ENCODE measurements around the gene FAR2.

The FAR2 gene

GRCh38 chr12:29200586-29200985, 51.5 kb downstream of the FAR2 start:
- Histone ChIP-seq H3K27me3 (ENCODE audit: insufficient read depth, low read length) (no peaks in the 10 kb centered on the region), H2AFZ (ENCODE audit: low read depth, low read length) (no peak overlapping the region), H3K4me1 (ENCODE audit: insufficient read depth, low read length) (no peaks in the 10 kb centered on the region), H3K9me3 (ENCODE audit: low read length) (no peaks in the 10 kb centered on the region), H3K36me3 (ENCODE audit: insufficient read depth, low read length) (no peaks in the 10 kb centered on the region), H3K4me3 (ENCODE audit: low read length) (no peak overlapping the region)

GRCh38 chr12:29201296-29201695, 52.2 kb downstream of the FAR2 start:
- no peak overlapping the region for H2AFZ ChIP-seq (ENCODE audit: low read depth, low read length)
- H3K4me3 ChIP-seq (ENCODE audit: low read length): no peak overlapping the region
- no peaks in the 10 kb centered on the region for H3K27me3 ChIP-seq (ENCODE audit: insufficient read depth, low read length)
- no peaks in the 10 kb centered on the region for H3K4me1 ChIP-seq (ENCODE audit: insufficient read depth, low read length)
- no peaks in the 10 kb centered on the region for H3K36me3 ChIP-seq (ENCODE audit: insufficient read depth, low read length)
- H3K9me3 ChIP-seq (ENCODE audit: low read length): no peaks in the 10 kb centered on the region

GRCh38 chr12:29201746-29202145, 52.7 kb downstream of the FAR2 start:
- no peaks in the 10 kb centered on the region for H3K9me3 ChIP-seq (ENCODE audit: low read length)
- H3K4me3 ChIP-seq (ENCODE audit: low read length): no peak overlapping the region
- H3K4me1 ChIP-seq (ENCODE audit: insufficient read depth, low read length): no peaks in the 10 kb centered on the region
- H2AFZ ChIP-seq (ENCODE audit: low read depth, low read length): no peak overlapping the region
- H3K27me3 ChIP-seq (ENCODE audit: insufficient read depth, low read length): no peaks in the 10 kb centered on the region
- no peaks in the 10 kb centered on the region for H3K36me3 ChIP-seq (ENCODE audit: insufficient read depth, low read length)

DNA sequence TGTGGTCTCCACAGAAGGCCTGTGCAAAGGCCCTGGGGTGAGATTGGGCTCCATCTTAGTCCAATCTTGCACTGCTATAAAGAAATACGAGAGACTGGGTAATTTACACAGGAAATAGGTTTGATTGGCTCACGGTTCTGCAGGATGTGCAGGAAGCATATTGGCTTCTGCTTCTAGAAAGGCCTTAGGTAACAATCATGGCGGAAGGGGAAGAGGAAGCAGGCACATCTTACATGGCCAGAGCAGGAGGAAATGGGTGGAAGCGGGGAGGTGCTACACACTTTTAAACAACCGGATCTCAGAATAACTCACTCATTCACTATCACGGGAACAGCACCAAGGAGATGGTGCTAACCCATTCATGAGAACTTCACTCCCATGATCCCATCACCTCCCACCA, 55.4 kb downstream of the FAR2 start:
- no peaks in the 10 kb centered on the region for H3K4me1 ChIP-seq (ENCODE audit: insufficient read depth, low read length)
- H3K4me3 ChIP-seq (ENCODE audit: low read length): no peak overlapping the region
- H3K36me3 ChIP-seq (ENCODE audit: insufficient read depth, low read length): no peaks in the 10 kb centered on the region
- H3K9me3 ChIP-seq (ENCODE audit: low read length): no peaks in the 10 kb centered on the region
- peaks cover 3% of the 10 kb centered on the region for H3K27me3 ChIP-seq (ENCODE audit: insufficient read depth, low read length)
- no peak overlapping the region for H2AFZ ChIP-seq (ENCODE audit: low read depth, low read length)

- H3K27me3 ChIP-seq (ENCODE audit: insufficient read depth, low read length): peaks cover 3% of the 10 kb centered on the region
- H3K36me3 ChIP-seq (ENCODE audit: insufficient read depth, low read length): no peaks in the 10 kb centered on the region
- H3K9me3 ChIP-seq (ENCODE audit: low read length): no peaks in the 10 kb centered on the region
- no peak overlapping the region for H3K4me3 ChIP-seq (ENCODE audit: low read length)
- no peaks in the 10 kb centered on the region for H3K4me1 ChIP-seq (ENCODE audit: insufficient read depth, low read length)
- no peak overlapping the region for H2AFZ ChIP-seq (ENCODE audit: low read depth, low read length)
These were observed 58.0 kb downstream of the FAR2 start for GRCh38 chr12:29207120-29207519.

- Histone ChIP-seq H3K36me3 (ENCODE audit: insufficient read depth, low read length) (no peaks in the 10 kb centered on the region), H3K4me3 (ENCODE audit: low read length) (no peak overlapping the region), H3K27me3 (ENCODE audit: insufficient read depth, low read length) (peaks cover 3% of the 10 kb centered on the region), H3K9me3 (ENCODE audit: low read length) (no peaks in the 10 kb centered on the region), H3K4me1 (ENCODE audit: insufficient read depth, low read length) (no peaks in the 10 kb centered on the region), H2AFZ (ENCODE audit: low read depth, low read length) (no peak overlapping the region)
These were observed 59.0 kb downstream of the FAR2 start for GRCh38 chr12:29208060-29208459.

DNA sequence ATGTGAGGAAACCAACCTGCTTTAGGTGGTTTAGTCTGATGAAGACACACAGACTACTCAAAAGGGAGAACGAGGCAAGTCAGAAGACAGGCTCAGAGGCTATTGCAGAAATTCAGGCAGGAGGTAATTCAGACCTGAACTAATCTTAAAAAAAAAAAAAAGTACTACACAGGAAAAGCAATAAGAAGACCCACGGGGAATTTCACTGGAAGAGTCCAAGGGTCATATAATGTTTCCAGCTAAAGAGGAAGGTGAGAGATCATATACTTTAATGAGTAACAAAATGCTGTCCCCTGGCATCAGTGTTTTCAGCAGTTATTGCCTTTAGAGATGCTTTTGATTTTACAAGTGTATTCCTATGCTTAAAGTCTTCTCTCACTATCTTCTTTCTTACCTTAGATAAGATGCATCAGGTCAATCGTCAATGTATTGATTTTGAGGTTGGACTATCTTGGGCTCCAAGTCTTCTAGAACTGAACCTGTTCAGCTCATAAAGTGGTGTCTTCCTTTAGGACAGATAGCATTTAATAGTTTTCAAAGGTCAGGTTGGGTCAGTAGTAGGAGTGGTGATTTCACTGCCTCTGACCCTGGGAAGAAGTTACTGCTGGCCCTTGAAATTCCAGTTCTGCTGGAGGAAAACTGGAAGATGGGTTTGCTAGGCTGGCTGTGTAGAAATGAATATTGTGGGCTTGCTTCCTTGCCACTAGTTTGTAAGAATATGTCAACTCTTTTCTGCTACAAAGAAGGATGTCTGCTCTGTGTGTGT, 60.0 kb downstream of the FAR2 start:
- H3K4me3 ChIP-seq (ENCODE audit: low read length): no peak overlapping the region
- H3K36me3 ChIP-seq (ENCODE audit: insufficient read depth, low read length): no peaks in the 10 kb centered on the region
- H3K27me3 ChIP-seq (ENCODE audit: insufficient read depth, low read length): peaks cover 3% of the 10 kb centered on the region
- H3K4me1 ChIP-seq (ENCODE audit: insufficient read depth, low read length): no peaks in the 10 kb centered on the region
- H3K9me3 ChIP-seq (ENCODE audit: low read length): no peaks in the 10 kb centered on the region
- no peak overlapping the region for H2AFZ ChIP-seq (ENCODE audit: low read depth, low read length)

DNA sequence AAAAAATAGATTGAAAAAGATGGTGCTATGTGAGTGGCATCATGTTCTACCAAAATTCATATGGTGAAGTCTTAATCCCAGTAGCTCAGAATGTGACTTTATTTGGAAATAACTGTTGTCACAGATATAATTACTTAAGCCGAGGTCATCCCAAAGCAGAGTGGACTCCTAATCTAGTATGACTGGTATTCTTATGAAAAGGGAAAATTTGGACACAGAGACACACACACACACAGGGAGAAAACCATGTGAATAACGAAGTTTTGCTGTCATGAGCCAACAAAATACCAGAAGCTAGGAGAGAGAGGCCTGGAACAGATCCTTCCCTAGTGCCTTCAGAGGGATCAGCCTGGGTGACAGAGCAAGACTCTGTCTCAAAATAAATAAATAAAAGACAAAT, 62.6 kb downstream of the FAR2 start:
- H3K27me3 ChIP-seq (ENCODE audit: insufficient read depth, low read length): peaks cover 3% of the 10 kb centered on the region

DNA sequence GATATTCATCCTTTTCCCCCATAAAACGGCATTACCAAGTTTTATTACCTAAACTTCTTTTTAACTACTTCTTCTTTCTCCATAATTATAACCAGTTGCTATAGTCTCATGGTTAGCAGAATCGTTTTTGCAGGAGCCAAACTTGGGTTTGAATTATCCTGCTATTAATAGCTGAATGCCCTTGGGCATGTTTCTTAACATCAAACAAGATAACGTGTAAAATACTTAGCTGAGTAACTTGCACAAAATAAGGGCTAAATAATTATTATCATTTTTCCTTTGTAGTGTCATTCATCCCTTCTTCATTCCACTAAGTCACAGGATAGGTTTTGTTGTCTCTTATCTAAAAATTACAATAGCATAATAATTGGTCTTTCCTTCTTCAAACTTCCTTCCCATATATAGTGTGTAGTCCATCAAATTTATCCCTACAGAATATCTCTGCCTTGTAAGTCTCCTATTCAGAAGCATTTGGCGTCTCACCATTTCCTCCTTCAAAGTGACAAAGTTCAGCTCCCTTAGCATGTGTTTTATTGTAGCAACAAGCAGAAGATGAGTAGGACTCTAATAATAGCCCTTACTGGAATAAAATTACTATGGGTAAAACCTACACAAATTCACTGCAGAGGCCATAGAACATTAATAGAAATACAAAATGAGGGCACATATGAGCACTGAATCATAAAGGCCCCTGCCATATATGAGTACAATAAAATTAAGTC, 63.8 kb downstream of the FAR2 start:
- Histone ChIP-seq H3K36me3 (ENCODE audit: insufficient read depth, low read length) (no peaks in the 10 kb centered on the region), H3K9me3 (ENCODE audit: low read length) (no peaks in the 10 kb centered on the region), H3K27me3 (ENCODE audit: insufficient read depth, low read length) (peaks cover 3% of the 10 kb centered on the region)

More for the DNA sequence above, 62.6 kb downstream of the FAR2 start:
- no peak overlapping the region for H2AFZ ChIP-seq (ENCODE audit: low read depth, low read length)
- H3K36me3 ChIP-seq (ENCODE audit: insufficient read depth, low read length): no peaks in the 10 kb centered on the region
- H3K4me3 ChIP-seq (ENCODE audit: low read length): no peak overlapping the region
- H3K9me3 ChIP-seq (ENCODE audit: low read length): no peaks in the 10 kb centered on the region
- no peaks in the 10 kb centered on the region for H3K4me1 ChIP-seq (ENCODE audit: insufficient read depth, low read length)

DNA sequence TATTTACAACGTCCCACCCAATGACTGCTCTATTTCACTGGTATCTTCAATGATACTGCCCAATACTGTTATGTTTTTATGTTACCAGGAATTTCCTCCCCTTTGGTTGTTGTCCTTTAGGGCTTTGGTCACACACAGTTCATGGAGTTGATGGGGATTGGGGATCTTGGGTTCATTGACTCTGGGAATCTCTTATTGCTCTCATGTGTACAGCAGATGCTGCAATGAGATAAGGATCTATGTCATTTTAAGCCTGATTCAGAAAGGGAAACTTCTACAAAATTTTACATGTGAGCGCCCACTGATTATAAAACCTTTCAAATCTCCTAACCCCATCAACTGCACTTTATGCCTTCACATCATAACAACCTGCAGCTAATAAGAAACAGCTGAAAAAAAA, 67.2 kb downstream of the FAR2 start:
- no peaks in the 10 kb centered on the region for H3K27me3 ChIP-seq (ENCODE audit: insufficient read depth, low read length)
- no peak overlapping the region for H3K4me3 ChIP-seq (ENCODE audit: low read length)
- H2AFZ ChIP-seq (ENCODE audit: low read depth, low read length): no peak overlapping the region
- H3K9me3 ChIP-seq (ENCODE audit: low read length): no peaks in the 10 kb centered on the region
- no peaks in the 10 kb centered on the region for H3K4me1 ChIP-seq (ENCODE audit: insufficient read depth, low read length)
- H3K36me3 ChIP-seq (ENCODE audit: insufficient read depth, low read length): no peaks in the 10 kb centered on the region

More for the DNA sequence above, 63.8 kb downstream of the FAR2 start:
- Histone ChIP-seq H3K4me1 (ENCODE audit: insufficient read depth, low read length) (no peaks in the 10 kb centered on the region), H3K4me3 (ENCODE audit: low read length) (no peak overlapping the region), H2AFZ (ENCODE audit: low read depth, low read length) (no peak overlapping the region)

GRCh38 chr12:29216797-29217575, 67.9 kb downstream of the FAR2 start:
- Histone ChIP-seq H2AFZ (ENCODE audit: low read depth, low read length) (no peak overlapping the region), H3K36me3 (ENCODE audit: insufficient read depth, low read length) (no peaks in the 10 kb centered on the region), H3K4me3 (ENCODE audit: low read length) (no peak overlapping the region), H3K27me3 (ENCODE audit: insufficient read depth, low read length) (no peaks in the 10 kb centered on the region), H3K9me3 (ENCODE audit: low read length) (no peaks in the 10 kb centered on the region), H3K4me1 (ENCODE audit: insufficient read depth, low read length) (no peaks in the 10 kb centered on the region)

DNA sequence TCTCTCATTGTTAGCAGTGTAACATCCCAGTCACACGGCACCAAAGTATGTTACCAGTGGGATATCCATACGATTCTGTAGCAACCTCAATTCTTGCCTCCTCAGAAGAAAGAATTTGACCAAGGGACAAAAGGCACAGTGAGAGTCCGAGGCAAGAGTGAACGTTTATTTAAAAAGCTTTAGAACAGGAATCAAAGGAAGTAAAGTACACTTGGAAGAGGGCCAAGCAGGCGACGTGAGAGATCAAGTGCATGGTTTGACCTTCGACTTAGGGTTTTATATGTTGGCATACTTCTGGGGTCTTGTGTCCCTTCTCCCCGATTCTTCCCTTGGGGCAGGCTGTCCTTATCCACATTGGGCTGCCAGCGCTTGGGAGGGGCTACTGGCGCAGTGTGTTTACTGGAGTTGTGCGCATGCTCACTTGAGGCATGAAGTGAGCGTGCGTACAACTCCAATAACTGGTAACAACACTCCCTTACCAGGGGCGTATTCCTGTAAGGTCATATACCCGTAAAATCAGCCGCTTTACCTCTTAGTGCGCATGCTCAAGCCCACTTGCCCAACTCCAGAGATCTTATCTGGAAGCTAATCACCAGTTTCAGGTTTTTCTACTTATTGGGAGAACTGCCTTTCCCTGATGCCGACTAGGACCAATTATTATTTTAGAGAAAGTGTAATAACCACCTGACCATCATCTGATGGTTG, 71.7 kb downstream of the FAR2 start:
- Histone ChIP-seq H2AFZ (ENCODE audit: low read depth, low read length) (no peak overlapping the region), H3K4me1 (ENCODE audit: insufficient read depth, low read length) (no peaks in the 10 kb centered on the region), H3K9me3 (ENCODE audit: low read length) (no peaks in the 10 kb centered on the region), H3K36me3 (ENCODE audit: insufficient read depth, low read length) (no peaks in the 10 kb centered on the region), H3K27me3 (ENCODE audit: insufficient read depth, low read length) (no peaks in the 10 kb centered on the region), H3K4me3 (ENCODE audit: low read length) (no peak overlapping the region)

- H3K4me1 ChIP-seq (ENCODE audit: insufficient read depth, low read length): no peaks in the 10 kb centered on the region
- H3K36me3 ChIP-seq (ENCODE audit: insufficient read depth, low read length): no peaks in the 10 kb centered on the region
- no peaks in the 10 kb centered on the region for H3K9me3 ChIP-seq (ENCODE audit: low read length)
- H3K27me3 ChIP-seq (ENCODE audit: insufficient read depth, low read length): no peaks in the 10 kb centered on the region
- no peak overlapping the region for H3K4me3 ChIP-seq (ENCODE audit: low read length)
- H2AFZ ChIP-seq (ENCODE audit: low read depth, low read length): no peak overlapping the region
These were observed 73.1 kb downstream of the FAR2 start for GRCh38 chr12:29222200-29222599.
